22Rv1 (cell line): ENCODE results near the gene CTNNA1.

Source experiments
- ZFX ChIP-seq: fragments of 450-650 bp; IDR thresholded peaks from 2 replicates; pipeline ENCODE4 v1.6.1; 2017; ENCODE audit warnings: antibody characterized with exemption, borderline replicate concordance
- TF ChIP-seq, protein P1 (sequence below): fragments of 450-650 bp; IDR thresholded peaks from 2 replicates; pipeline ENCODE4 v1.5.1; 2017; ENCODE audit warnings: mild to moderate bottlenecking

DNA sequence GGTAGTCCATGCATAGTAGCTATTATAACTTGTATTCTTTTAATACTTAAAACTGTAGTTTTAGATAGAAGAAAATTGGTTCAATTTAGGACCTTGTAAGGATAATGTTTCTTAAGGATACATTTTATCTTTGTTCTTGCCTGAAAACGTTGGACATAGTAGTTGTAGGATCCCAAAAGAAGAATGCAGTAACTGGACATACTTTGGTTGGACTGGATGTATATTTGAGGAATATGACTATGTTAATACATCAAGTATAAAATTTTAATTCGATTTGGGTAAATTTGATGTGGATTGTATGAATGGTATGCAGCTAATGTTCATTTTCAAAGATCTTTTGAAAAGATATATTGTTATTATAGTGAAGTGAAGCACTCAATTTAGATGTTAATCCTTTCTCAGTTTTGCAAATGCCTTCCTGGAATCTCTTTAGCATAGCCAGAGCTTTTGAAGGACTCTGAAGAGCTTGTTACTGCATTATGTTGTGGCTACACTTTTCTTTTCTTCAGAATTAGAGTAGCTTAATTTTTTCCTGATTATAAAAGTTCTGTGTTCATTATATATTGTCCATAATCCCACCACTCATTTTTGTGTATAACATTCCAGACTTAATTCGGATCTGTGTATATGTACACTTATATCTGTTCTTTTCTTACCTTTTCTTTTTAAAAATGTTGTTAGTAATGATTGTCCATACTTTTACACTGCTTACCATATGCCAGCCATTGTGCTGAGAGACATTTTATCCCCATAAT, 80.7 kb downstream of the CTNNA1 start:
- TF ChIP-seq, protein P1, sequence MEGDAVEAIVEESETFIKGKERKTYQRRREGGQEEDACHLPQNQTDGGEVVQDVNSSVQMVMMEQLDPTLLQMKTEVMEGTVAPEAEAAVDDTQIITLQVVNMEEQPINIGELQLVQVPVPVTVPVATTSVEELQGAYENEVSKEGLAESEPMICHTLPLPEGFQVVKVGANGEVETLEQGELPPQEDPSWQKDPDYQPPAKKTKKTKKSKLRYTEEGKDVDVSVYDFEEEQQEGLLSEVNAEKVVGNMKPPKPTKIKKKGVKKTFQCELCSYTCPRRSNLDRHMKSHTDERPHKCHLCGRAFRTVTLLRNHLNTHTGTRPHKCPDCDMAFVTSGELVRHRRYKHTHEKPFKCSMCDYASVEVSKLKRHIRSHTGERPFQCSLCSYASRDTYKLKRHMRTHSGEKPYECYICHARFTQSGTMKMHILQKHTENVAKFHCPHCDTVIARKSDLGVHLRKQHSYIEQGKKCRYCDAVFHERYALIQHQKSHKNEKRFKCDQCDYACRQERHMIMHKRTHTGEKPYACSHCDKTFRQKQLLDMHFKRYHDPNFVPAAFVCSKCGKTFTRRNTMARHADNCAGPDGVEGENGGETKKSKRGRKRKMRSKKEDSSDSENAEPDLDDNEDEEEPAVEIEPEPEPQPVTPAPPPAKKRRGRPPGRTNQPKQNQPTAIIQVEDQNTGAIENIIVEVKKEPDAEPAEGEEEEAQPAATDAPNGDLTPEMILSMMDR, result no peak
- TF ChIP-seq ZFX, result no peak
